GM21526 (cell line): ENCODE measurements around the gene MXRA7.
"Not testable (repeated sequence)": the region's sequence is repeated elsewhere in the genome, so short reads cannot be mapped to it uniquely, and the experiment has no call there.

Source experiments
- ATAC-seq: cut with Tn5 transposase; IDR thresholded peaks from one replicate; pipeline ENCODE4 v1.9.1; 2021; ENCODE audit warnings: moderate library complexity; ENCODE audit not compliant: unreplicated experiment, low FRiP score

MXRA7 gene

GRCh38 chr17:76698466-76698977, 12.2 kb downstream of the MXRA7 start:
- ATAC-seq: not testable (repeated sequence)

GRCh38 chr17:76697702-76698465, 12.9 kb downstream of the MXRA7 start:
- no peak for ATAC-seq

- no peak for ATAC-seq
Observed at GRCh38 chr17:76696763-76697701, 13.7 kb downstream of the MXRA7 start.

- no peak for ATAC-seq
Observed at GRCh38 chr17:76695059-76695831, 15.5 kb downstream of the MXRA7 start.

GRCh38 chr17:76691379-76692191, 19.2 kb downstream of the MXRA7 start:
- no peak for ATAC-seq

GRCh38 chr17:76690596-76691280, 20.0 kb downstream of the MXRA7 start:
- ATAC-seq: no peak

- ATAC-seq: no peak
Observed at GRCh38 chr17:76689859-76690258, 20.9 kb downstream of the MXRA7 start.

- ATAC-seq: no peak
Observed at GRCh38 chr17:76688165-76688622, 22.6 kb downstream of the MXRA7 start.

- no peak for ATAC-seq
Observed at GRCh38 chr17:76687298-76688164, 23.2 kb downstream of the MXRA7 start.

GRCh38 chr17:76686538-76687297, 24.0 kb downstream of the MXRA7 start:
- ATAC-seq: no peak

- ATAC-seq: no peak
Observed at GRCh38 chr17:76685846-76686245, 24.9 kb downstream of the MXRA7 start.

- no peak for ATAC-seq
Observed at GRCh38 chr17:76685366-76685765, 25.4 kb downstream of the MXRA7 start.

GRCh38 chr17:76684756-76685155, 26.0 kb downstream of the MXRA7 start:
- no peak for ATAC-seq

GRCh38 chr17:76683921-76684745, 26.6 kb downstream of the MXRA7 start:
- no peak for ATAC-seq

GRCh38 chr17:76683011-76683755, 27.6 kb downstream of the MXRA7 start:
- no peak for ATAC-seq

- ATAC-seq: no peak
Observed at GRCh38 chr17:76682296-76682695, 28.5 kb downstream of the MXRA7 start.
